HFF-Myc (cell line): ENCODE data around the gene APBA1.

Experiments used
- DNase-seq: peaks from one replicate; pipeline ENCODE4 v3.0.0-alpha.2; 2011; ENCODE audit warnings: low read depth; ENCODE audit errors: extremely low read depth
- H3K4me3 ChIP-seq: replicated peaks from 2 replicates; pipeline ENCODE4 v1.5.1; 2011; ENCODE audit warnings: low read depth, mild to moderate bottlenecking, control low read depth, low read length
- TF ChIP-seq, protein P1 (sequence below): IDR thresholded peaks from 2 replicates; pipeline ENCODE4 v1.5.1; 2012; ENCODE audit warnings: mild to moderate bottlenecking, low read depth, low read length, control low read depth; ENCODE audit errors: missing control alignments

Gene APBA1

DNA sequence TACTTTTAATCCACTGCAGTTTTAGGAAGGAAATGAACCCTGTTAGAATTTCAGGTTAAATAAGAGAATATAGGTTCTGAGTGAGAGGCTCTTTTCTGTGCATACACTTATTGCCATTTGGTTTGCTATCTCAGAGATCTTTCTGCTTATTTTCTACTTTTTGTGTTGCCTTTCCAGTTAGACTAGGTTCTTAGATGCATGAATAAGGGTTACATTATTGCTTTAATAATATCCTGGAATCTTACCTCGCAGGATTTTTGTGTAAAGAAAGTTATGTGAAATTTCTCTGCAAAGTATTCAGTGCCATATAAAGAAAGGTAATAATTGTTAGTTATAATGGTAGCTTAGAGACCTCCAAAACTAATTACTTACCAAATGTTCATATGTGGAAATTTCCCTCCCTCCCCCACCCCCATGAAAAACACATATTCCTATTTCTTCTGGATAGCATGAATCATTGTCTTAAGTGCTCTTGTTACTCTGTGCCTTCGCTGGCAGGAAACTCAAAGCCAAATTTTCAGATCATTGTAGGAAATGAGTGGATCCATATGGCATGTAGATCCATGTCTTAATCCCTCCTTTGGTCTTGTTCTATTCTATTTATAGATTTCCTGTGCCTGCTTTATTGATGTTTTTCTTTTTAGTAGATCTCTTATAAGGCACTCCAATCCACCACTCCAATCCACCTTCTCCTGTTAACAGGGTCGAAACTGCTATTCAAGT is 2.7 kb upstream of the APBA1 start:
- DNase-seq: peak; percentile 87
- TF ChIP-seq, protein P1, sequence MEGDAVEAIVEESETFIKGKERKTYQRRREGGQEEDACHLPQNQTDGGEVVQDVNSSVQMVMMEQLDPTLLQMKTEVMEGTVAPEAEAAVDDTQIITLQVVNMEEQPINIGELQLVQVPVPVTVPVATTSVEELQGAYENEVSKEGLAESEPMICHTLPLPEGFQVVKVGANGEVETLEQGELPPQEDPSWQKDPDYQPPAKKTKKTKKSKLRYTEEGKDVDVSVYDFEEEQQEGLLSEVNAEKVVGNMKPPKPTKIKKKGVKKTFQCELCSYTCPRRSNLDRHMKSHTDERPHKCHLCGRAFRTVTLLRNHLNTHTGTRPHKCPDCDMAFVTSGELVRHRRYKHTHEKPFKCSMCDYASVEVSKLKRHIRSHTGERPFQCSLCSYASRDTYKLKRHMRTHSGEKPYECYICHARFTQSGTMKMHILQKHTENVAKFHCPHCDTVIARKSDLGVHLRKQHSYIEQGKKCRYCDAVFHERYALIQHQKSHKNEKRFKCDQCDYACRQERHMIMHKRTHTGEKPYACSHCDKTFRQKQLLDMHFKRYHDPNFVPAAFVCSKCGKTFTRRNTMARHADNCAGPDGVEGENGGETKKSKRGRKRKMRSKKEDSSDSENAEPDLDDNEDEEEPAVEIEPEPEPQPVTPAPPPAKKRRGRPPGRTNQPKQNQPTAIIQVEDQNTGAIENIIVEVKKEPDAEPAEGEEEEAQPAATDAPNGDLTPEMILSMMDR: no peak

DNA sequence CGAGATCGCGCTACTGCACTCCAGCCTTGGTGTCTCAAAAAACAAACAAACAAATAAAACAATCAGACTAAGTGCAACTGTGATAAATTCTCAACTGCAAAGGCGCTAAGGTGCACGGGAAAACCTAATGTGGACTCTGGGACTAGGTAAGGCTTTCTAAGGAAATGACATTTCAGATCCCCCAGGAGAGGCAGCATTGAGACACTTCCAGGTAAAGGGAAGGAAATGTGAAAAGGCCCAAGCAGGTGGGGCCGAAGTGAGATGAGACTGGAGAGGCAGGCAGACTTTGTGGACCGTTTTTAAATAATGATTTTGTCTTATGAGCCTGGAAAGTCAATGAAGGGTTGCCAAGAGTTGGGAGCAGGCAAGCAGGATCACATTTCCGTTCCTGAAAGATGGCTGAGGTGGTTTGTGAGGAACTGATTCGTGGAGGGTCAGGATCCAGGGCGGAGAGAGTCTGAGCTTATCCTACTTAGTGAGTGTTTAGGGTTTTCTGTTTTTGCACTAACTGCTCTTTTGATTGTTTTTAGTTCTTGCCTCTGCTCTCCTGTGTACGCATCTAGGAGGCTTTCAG is 2.0 kb upstream of the APBA1 start:
- TF ChIP-seq, protein P1: no peak
- H3K4me3 ChIP-seq: no peak overlapping the region
- DNase-seq: no peak

More for the DNA sequence above, 2.7 kb upstream of the APBA1 start:
- no peak overlapping the region for H3K4me3 ChIP-seq

DNA sequence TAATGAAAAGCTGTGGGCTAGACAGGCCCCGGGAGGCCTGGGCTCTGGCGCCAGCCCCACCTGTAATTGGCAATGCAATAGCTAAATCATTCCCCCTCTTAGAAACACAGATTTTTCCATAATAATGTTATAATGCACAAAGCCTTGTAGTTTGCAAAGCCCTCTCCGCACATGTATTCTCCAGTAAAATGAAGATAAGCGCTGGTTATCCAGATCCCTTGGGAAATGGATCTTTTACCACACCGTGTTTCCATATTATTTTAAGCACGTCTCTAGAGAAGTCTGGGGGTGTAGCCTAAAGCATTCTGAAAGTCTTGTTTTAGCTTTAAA is 1.1 kb upstream of the APBA1 start:
- H3K4me3 ChIP-seq: peak overlapping the region; percentile 65
- DNase-seq: no peak
- TF ChIP-seq, protein P1: no peak

DNA sequence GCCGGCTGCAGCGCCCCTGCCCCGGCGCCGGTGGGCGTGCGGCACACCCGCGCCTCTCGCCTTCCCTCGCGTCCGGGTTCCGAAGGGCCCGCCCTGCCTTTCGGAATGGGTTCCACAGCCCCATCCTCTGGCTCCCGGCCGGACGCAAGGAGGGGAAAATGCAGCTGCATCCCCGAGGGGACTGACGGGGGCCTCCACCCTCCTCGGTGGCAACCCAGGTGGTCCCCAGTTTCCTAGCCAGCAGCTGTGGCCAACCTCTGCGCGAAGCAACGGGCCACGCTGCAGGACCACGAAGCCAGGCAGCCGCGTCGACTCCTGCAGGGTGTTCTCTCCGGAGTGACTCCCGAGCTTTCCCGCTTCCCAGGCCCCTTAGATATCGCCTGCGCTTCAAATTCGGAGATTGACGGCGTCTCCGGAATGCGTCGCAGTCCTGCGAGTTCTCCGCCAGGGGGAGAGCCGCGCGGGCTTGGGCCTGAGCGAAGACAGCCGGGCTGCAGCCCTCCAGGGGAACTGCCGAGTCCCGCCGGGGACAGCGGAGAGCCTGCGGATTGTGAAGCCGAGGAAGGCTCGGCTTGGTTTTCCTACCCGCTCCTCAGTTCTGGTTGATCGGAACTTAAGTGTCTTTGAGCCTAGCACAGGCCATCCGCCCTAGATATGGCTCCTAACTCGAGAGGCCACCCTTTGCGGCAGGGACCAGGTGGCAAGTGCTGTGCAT is 582 bp upstream of the APBA1 start:
- H3K4me3 ChIP-seq: peak overlapping the region; percentile 65
- TF ChIP-seq, protein P1: peak; percentile 90
- DNase-seq: peak; percentile 57

DNA sequence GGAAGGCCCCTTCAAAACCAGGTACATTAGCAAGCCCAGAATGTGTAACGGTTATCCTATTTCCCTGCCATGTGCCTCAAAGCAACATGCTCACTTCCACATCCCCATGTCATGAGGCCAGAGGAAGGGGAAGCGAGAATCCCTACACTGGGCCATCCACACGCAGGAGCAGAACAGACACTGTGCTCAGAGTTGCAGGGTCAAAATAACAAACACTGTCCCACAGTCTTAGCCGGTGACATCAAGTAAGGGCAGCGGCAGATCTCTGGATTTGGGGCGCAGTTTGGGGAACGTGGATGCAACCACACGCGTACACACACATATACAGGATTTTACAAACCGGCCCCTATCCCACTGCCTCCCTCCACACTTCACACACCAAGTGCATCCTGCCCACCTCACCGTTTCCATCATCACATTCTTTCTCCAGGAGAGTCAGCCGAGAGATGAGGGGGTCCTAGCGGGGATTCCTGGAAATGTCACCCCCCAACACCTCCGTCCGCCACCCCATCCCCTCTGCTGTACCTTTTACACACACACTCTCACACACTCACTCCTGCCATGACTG is 776 bp downstream of the APBA1 start:
- peak overlapping the region; percentile 60 for H3K4me3 ChIP-seq

DNA sequence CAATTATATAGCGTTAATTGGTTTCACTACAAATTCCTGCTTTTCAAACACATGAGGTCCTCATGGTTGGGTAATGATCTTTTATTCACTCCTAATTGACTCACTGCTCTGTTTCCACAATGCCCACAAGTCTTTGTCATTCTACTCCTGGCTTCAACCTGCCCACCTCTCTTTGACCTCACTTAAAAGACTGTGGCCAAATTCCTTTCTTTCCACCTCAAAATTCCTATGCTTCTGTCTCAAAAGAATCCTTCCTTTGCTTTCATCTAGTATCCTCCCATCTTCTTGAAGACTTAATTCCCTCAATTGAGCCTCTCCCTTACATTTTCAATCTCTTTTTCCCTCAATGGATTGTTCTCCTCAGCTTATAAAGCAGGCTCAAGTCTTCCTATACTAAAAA is 4.9 kb downstream of the APBA1 start:
- TF ChIP-seq, protein P1: no peak
- no peak for DNase-seq
- H3K4me3 ChIP-seq: no peak overlapping the region

More for the DNA sequence above, 776 bp downstream of the APBA1 start:
- no peak for DNase-seq
- TF ChIP-seq, protein P1: no peak
